ENCODE data around the gene SLC39A11. TPM values are rescaled to one million over a fixed set of nuclear protein-coding genes. Genes with fewer than 3 reads are reported as not detected.

The SLC39A11 gene
- total and polyA plus RNA-seq, 2 donors (not counting 1 experiment from before 2014, with no cell fraction given), result 12.7 to 27.4 TPM

DNA sequence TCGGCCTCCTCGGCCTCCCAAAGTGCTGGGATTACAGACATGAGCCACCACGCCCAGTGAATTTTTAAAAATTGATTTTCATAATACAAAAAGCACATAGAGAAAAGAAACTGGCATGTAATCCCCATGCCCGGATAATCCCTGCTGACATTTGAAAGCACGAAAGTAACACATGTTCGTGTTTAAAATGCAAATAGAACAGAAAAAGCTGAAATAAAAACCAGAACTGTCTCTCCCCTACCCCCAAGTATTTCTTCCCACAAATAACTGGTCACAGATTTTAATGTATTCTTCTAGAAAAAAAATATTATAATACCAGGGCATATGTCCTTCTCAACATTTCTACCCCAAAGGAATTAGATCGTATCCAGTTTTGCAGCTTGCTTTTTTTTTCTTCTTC is 222.9 kb downstream of the SLC39A11 start:
- Histone ChIP-seq H3K36me3 (ENCODE audit: control insufficient read depth, insufficient read depth, low read length) (no peaks in the 10 kb centered on the region), H3K27ac (ENCODE audit: insufficient read depth, low read length) (no peak overlapping the region), H3K9me3 (ENCODE audit: control insufficient read depth, insufficient read depth, low read depth, low read length) (no peaks in the 10 kb centered on the region), H4K20me1 (ENCODE audit: control insufficient read depth, extremely low read depth, insufficient read depth, low read length) (no peaks in the 10 kb centered on the region), H3K27me3 (ENCODE audit: control insufficient read depth, insufficient read depth, low read length) (no peaks in the 10 kb centered on the region), H3K79me2 (ENCODE audit: control insufficient read depth, insufficient read depth, low read length) (no peaks in the 10 kb centered on the region), H2AFZ (ENCODE audit: low read length) (no peak overlapping the region), H3K4me2 (ENCODE audit: extremely low read depth, insufficient read depth, low read length) (no peak overlapping the region), H3K4me3 (replicated peaks in 1 of 4; ENCODE audit: control extremely low read depth in 1 of 4, insufficient read depth in 1 of 4, low read depth in 3 of 4, low read length in 4 of 4) (no peak overlapping the region), H3K9ac (ENCODE audit: insufficient read depth, low read length) (no peak overlapping the region), H3K4me1 (ENCODE audit: control insufficient read depth, extremely low read depth, insufficient read depth, low read length) (no peaks in the 10 kb centered on the region)
- no peak for DNase-seq (ENCODE audit: low read depth in 2 of 2)
- TF ChIP-seq, protein P1, sequence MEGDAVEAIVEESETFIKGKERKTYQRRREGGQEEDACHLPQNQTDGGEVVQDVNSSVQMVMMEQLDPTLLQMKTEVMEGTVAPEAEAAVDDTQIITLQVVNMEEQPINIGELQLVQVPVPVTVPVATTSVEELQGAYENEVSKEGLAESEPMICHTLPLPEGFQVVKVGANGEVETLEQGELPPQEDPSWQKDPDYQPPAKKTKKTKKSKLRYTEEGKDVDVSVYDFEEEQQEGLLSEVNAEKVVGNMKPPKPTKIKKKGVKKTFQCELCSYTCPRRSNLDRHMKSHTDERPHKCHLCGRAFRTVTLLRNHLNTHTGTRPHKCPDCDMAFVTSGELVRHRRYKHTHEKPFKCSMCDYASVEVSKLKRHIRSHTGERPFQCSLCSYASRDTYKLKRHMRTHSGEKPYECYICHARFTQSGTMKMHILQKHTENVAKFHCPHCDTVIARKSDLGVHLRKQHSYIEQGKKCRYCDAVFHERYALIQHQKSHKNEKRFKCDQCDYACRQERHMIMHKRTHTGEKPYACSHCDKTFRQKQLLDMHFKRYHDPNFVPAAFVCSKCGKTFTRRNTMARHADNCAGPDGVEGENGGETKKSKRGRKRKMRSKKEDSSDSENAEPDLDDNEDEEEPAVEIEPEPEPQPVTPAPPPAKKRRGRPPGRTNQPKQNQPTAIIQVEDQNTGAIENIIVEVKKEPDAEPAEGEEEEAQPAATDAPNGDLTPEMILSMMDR (conservative IDR thresholded peaks at IDR 0.05 in 1 of 2, IDR thresholded peaks at IDR 0.05 in 1 of 2; ENCODE audit: low read depth in 1 of 2, low read length in 2 of 2), result no peak
- TF ChIP-seq EZH2 (IDR thresholded peaks at IDR 0.05; ENCODE audit: low read length, missing control alignments), result no peak

DNA sequence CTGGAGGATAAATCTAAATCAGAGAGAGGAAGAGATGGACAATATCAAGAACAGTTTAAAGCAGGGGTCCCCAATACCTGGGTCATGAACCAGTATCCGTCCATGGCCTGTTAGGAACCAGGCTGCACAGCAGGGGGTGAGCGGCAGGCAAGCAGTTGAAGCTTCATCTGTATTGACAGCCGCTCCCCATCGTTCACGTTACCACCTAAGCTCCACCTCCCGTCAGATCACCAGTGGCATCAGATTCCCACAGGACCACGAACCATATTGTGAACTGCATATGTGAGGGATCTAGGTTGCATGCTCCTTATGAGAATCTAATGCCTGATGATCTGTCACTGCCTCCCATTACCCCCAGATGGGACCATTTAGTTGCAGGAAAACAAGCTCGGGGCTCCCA is 226.5 kb downstream of the SLC39A11 start:
- DNase-seq (ENCODE audit: low read depth in 2 of 2), result no peak
- Histone ChIP-seq H4K20me1 (ENCODE audit: control insufficient read depth, extremely low read depth, insufficient read depth, low read length) (no peaks in the 10 kb centered on the region), H3K27me3 (ENCODE audit: control insufficient read depth, insufficient read depth, low read length) (no peaks in the 10 kb centered on the region), H3K4me3 (replicated peaks in 1 of 4; ENCODE audit: control extremely low read depth in 1 of 4, insufficient read depth in 1 of 4, low read depth in 3 of 4, low read length in 4 of 4) (no peak overlapping the region), H3K79me2 (ENCODE audit: control insufficient read depth, insufficient read depth, low read length) (no peaks in the 10 kb centered on the region), H3K4me2 (ENCODE audit: extremely low read depth, insufficient read depth, low read length) (no peak overlapping the region), H3K27ac (ENCODE audit: insufficient read depth, low read length) (no peak overlapping the region), H3K9me3 (ENCODE audit: control insufficient read depth, insufficient read depth, low read depth, low read length) (no peaks in the 10 kb centered on the region), H3K9ac (ENCODE audit: insufficient read depth, low read length) (no peak overlapping the region), H3K4me1 (ENCODE audit: control insufficient read depth, extremely low read depth, insufficient read depth, low read length) (no peaks in the 10 kb centered on the region), H2AFZ (ENCODE audit: low read length) (no peak overlapping the region), H3K36me3 (ENCODE audit: control insufficient read depth, insufficient read depth, low read length) (no peaks in the 10 kb centered on the region)
- TF ChIP-seq, protein P1 (conservative IDR thresholded peaks at IDR 0.05 in 1 of 2, IDR thresholded peaks at IDR 0.05 in 1 of 2; ENCODE audit: low read depth in 1 of 2, low read length in 2 of 2), result no peak
- no peak for TF ChIP-seq EZH2 (IDR thresholded peaks at IDR 0.05; ENCODE audit: low read length, missing control alignments)

DNA sequence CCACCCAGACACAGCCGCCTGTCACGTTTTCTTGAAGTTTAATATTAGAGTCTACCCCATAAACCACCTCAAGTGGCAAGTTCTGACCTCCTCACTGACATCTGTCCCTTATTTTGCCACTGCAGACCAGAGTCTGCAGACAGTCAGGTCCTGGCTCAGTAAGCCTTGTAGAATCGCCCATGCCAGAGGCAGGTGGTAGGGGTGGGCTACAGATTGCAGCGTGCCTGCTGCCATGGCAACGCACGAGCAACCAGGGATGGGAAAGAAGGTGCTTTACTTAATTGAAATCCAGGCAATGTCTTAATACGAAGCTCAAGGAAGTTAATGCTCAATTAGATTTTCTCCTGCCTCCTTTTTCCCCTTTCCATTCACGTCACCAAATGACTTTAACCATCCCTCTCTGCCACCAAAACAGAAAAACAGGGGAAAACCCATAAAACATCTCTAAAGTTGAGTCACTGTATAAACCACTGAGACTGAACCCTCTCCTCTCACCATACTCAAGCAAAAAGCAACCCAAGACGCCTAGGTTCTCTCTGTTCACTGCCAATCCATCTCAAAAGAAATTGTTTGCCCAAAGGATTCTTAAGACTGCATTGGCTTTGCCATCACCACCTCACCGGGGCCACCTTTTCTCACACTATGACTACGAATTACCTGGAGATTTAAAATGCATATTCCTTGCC is 228.8 kb downstream of the SLC39A11 start:
- Histone ChIP-seq H3K79me2 (ENCODE audit: control insufficient read depth, insufficient read depth, low read length) (no peaks in the 10 kb centered on the region), H3K4me3 (replicated peaks in 1 of 4; ENCODE audit: control extremely low read depth in 1 of 4, insufficient read depth in 1 of 4, low read depth in 3 of 4, low read length in 4 of 4) (no peak overlapping the region), H3K4me1 (ENCODE audit: control insufficient read depth, extremely low read depth, insufficient read depth, low read length) (no peaks in the 10 kb centered on the region), H3K27me3 (ENCODE audit: control insufficient read depth, insufficient read depth, low read length) (no peaks in the 10 kb centered on the region), H3K36me3 (ENCODE audit: control insufficient read depth, insufficient read depth, low read length) (no peaks in the 10 kb centered on the region), H4K20me1 (ENCODE audit: control insufficient read depth, extremely low read depth, insufficient read depth, low read length) (no peaks in the 10 kb centered on the region), H3K27ac (ENCODE audit: insufficient read depth, low read length) (no peak overlapping the region), H3K9ac (ENCODE audit: insufficient read depth, low read length) (no peak overlapping the region), H3K9me3 (ENCODE audit: control insufficient read depth, insufficient read depth, low read depth, low read length) (no peaks in the 10 kb centered on the region), H3K4me2 (ENCODE audit: extremely low read depth, insufficient read depth, low read length) (no peak overlapping the region), H2AFZ (ENCODE audit: low read length) (no peak overlapping the region)
- DNase-seq (ENCODE audit: low read depth in 2 of 2), result no peak
- TF ChIP-seq, protein P1 (conservative IDR thresholded peaks at IDR 0.05 in 1 of 2, IDR thresholded peaks at IDR 0.05 in 1 of 2; ENCODE audit: low read depth in 1 of 2, low read length in 2 of 2), result no peak
- TF ChIP-seq EZH2 (IDR thresholded peaks at IDR 0.05; ENCODE audit: low read length, missing control alignments), result no peak

Data from fibroblast of lung (primary cell).